Measurements from ENCODE around the gene AHDC1.

DNA sequence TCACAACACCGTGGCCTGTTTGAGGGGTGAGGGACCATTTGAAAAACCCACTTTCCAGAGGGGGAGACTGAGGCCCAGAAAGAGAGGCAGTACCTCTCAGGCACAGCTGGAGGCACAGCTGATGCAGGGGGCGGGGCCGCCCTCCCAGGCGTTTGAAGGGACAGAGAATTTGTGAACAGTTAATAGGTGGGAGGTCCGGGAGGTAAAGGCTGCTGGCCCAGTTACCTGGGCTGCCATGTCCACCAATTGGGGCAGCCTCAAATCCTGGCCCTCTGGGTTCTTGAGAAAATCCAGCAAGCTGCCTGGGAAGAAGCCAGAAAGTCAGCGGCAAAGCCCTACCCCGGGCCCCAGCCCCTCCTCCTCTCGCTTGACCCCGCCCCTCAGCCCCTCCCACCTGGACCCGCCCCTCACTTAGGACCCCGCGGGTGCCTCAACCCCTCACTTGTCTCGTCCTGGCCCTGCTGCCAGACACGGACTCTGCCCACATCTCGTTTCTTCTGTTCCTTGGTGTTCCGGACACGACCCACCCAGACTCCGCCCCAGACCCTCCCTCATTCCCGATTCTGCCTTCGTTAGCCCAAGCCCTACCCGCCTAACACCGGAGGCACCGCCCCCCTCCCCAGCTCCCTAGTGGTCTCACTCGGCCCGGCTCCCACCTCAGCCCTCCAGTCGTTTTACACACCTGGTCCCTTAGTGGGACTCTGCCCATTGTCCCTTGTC lies 10.8 kb upstream of the AHDC1 start:
- TF ChIP-seq, protein P1, sequence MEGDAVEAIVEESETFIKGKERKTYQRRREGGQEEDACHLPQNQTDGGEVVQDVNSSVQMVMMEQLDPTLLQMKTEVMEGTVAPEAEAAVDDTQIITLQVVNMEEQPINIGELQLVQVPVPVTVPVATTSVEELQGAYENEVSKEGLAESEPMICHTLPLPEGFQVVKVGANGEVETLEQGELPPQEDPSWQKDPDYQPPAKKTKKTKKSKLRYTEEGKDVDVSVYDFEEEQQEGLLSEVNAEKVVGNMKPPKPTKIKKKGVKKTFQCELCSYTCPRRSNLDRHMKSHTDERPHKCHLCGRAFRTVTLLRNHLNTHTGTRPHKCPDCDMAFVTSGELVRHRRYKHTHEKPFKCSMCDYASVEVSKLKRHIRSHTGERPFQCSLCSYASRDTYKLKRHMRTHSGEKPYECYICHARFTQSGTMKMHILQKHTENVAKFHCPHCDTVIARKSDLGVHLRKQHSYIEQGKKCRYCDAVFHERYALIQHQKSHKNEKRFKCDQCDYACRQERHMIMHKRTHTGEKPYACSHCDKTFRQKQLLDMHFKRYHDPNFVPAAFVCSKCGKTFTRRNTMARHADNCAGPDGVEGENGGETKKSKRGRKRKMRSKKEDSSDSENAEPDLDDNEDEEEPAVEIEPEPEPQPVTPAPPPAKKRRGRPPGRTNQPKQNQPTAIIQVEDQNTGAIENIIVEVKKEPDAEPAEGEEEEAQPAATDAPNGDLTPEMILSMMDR (conservative IDR thresholded peaks at IDR 0.05 in 1 of 2, IDR thresholded peaks at IDR 0.05 in 1 of 2; ENCODE audit: low read depth in 1 of 2, low read length in 2 of 2), result no peak
- no peak for TF ChIP-seq EZH2 (IDR thresholded peaks at IDR 0.05; ENCODE audit: low read length, missing control alignments)

All from fibroblast of lung (primary cell).